Kidney (tissue), 14 donors: Measurements from ENCODE around the gene PLXNC1. TPM values are rescaled to one million over a fixed set of nuclear protein-coding genes. Genes with fewer than 3 reads are reported as not detected.

ENCODE experiments used
- DNase-seq, 5 donors: peaks; one replicate each; pipeline ENCODE4 v3.0.0-alpha.2; 2013 to 2020
- FAIRE-seq: peaks from 2 replicates; lab custom pipeline; 2012; peaks lifted over from hg19 to GRCh38; lab: Jason Lieb, UNC
- H3K27ac ChIP-seq, 2 donors: one replicate each; pipeline ENCODE4 v1.7.0; 2013; ENCODE audit warnings: low read depth in 2 of 2, low read length in 2 of 2, inconsistent platforms in 1 of 2
- H3K27me3 ChIP-seq: one replicate; pipeline ENCODE4 v1.7.1; 2013; ENCODE audit warnings: low read length, inconsistent platforms; ENCODE audit not compliant: control insufficient read depth, insufficient read depth
- H3K36me3 ChIP-seq, 3 donors: one replicate each; pipeline versions ENCODE4 v1.7.0 to v1.7.1; 2013; ENCODE audit warnings: low read length in 3 of 3, control low read depth in 1 of 3, inconsistent platforms in 1 of 3; ENCODE audit not compliant: insufficient read depth in 3 of 3, control insufficient read depth in 2 of 3
- H3K4me1 ChIP-seq, 3 donors: one replicate each; pipeline versions ENCODE4 v1.7.0 to v1.7.1; 2013; ENCODE audit warnings: low read length in 3 of 3, inconsistent platforms in 1 of 3, low read depth in 1 of 3; ENCODE audit not compliant: control insufficient read depth in 2 of 3, insufficient read depth in 2 of 3
- H3K4me3 ChIP-seq, 3 donors: one replicate each; pipeline versions ENCODE4 v1.7.0 to v1.8.1; 2013; ENCODE audit warnings: low read length in 3 of 3, control low read depth in 1 of 3, inconsistent platforms in 1 of 3
- H3K9ac ChIP-seq, 3 donors: one replicate each; pipeline versions ENCODE4 v1.7.0 to v1.7.1; 2013; ENCODE audit warnings: low read length in 3 of 3, control low read depth in 1 of 3, inconsistent platforms in 1 of 3
- H3K9me3 ChIP-seq, 3 donors: one replicate each; pipeline versions ENCODE4 v1.7.0 to v1.7.1; 2013; ENCODE audit warnings: low read length in 3 of 3, control low read depth in 1 of 3, inconsistent platforms in 1 of 3; ENCODE audit not compliant: control insufficient read depth in 2 of 3, insufficient read depth in 1 of 3
- CTCF ChIP-seq: IDR thresholded peaks from 3 replicates; pipeline ENCODE4 v1.5.1; 2012; ENCODE audit warnings: mild to moderate bottlenecking, moderate library complexity, borderline replicate concordance; ENCODE audit not compliant: insufficient read depth; ENCODE audit errors: extremely low read depth
- intact Hi-C: fragments of 100-400 bp; cut with DNase I; formaldehyde crosslinking; loops from one replicate; pipeline ENCODE4 v1.11.1; 2022
- polyA plus RNA-seq: library from polyadenylated mRNA; stranded (reverse); fragments of 350-450 nt; fragmentation: Illumina TruSeq; extraction: RNeasy Lipid Tissue Mini Kit (QIAGEN cat#74804); gene quantifications from one replicate; pipeline ENCODE4 v1.2.3, GENCODE V29; 2014; ENCODE audit warnings: low read depth, low replicate concordance; ENCODE audit not compliant: insufficient read depth
- total RNA-seq: library from RNA; stranded (reverse); fragmentation: NEBNext Ultra II Directional; extraction: Animal tissue kit (Norgen Biotek cat#: 25700); gene quantifications from one replicate; pipeline ENCODE4 v1.2.1, GENCODE V29; 2021
- donor health status: control.
- donor health status: control.
- donor health status: control.
- donor health status: control.
- donor health status: control.
- donor health status: DM: yes; HTN: yes; CAD: no.
- donor health status: Normal renal cell carcinoma (clear cell type).

PLXNC1 gene
- total and polyA plus RNA-seq, 2 donors from 2014 or later, result 1.8 to 11.6 TPM

GRCh38 chr12:94248582-94248981, 100.2 kb downstream of the PLXNC1 start:
- H3K4me1 ChIP-seq, result no peaks in the 10 kb centered on the region
- intact Hi-C loops, result no loop called here
- H3K27ac ChIP-seq, result no peak overlapping the region
- H3K9ac ChIP-seq, result no peak overlapping the region
- no peaks in the 10 kb centered on the region for H3K9me3 ChIP-seq
- no peaks in the 10 kb centered on the region for H3K27me3 ChIP-seq
- FAIRE-seq, result no peak
- no peaks in the 10 kb centered on the region for H3K36me3 ChIP-seq
- TF ChIP-seq CTCF, result no peak
- H3K4me3 ChIP-seq, result no peak overlapping the region
- no peak for DNase-seq

GRCh38 chr12:94250130-94250529, 101.8 kb downstream of the PLXNC1 start:
- Histone ChIP-seq H3K36me3 (no peaks in the 10 kb centered on the region), H3K9ac (no peak overlapping the region), H3K27me3 (no peaks in the 10 kb centered on the region), H3K27ac (no peak overlapping the region), H3K4me3 (no peak overlapping the region), H3K9me3 (no peaks in the 10 kb centered on the region), H3K4me1 (no peaks in the 10 kb centered on the region)
- intact Hi-C loops, result no loop called here
- TF ChIP-seq CTCF, result no peak
- FAIRE-seq, result no peak
- DNase-seq, result no peak

GRCh38 chr12:94254270-94254669, 105.9 kb downstream of the PLXNC1 start:
- no peaks in the 10 kb centered on the region for H3K36me3 ChIP-seq
- FAIRE-seq, result no peak
- H3K4me1 ChIP-seq, result no peaks in the 10 kb centered on the region
- no peak overlapping the region for H3K27ac ChIP-seq
- intact Hi-C loops, result no loop called here
- no peak overlapping the region for H3K4me3 ChIP-seq
- no peaks in the 10 kb centered on the region for H3K9me3 ChIP-seq
- no peaks in the 10 kb centered on the region for H3K27me3 ChIP-seq
- no peak overlapping the region for H3K9ac ChIP-seq
- no peak for DNase-seq
- no peak for TF ChIP-seq CTCF

- Histone ChIP-seq H3K9me3 (no peaks in the 10 kb centered on the region), H3K4me3 (no peak overlapping the region), H3K36me3 (no peaks in the 10 kb centered on the region), H3K27me3 (no peaks in the 10 kb centered on the region), H3K27ac (no peak overlapping the region), H3K9ac (no peak overlapping the region), H3K4me1 (no peaks in the 10 kb centered on the region)
- no peak for FAIRE-seq
- intact Hi-C loops, result no loop called here
- no peak for DNase-seq
- no peak for TF ChIP-seq CTCF
Observed at GRCh38 chr12:94255006-94255405, 106.6 kb downstream of the PLXNC1 start.
